DND-41 (cell line): ENCODE measurements around the gene PEX5L.

ENCODE experiments used
- CTCF ChIP-seq: IDR thresholded peaks from 2 replicates; pipeline ENCODE4 v1.5.1; 2012; ENCODE audit warnings: borderline replicate concordance, low read length, moderate library complexity, mild to moderate bottlenecking; ENCODE audit not compliant: poor library complexity, severe bottlenecking; ENCODE audit errors: extremely low read depth
- EZH2 ChIP-seq: IDR thresholded peaks from 3 replicates; pipeline ENCODE4 v1.6.1; 2012; ENCODE audit warnings: borderline replicate concordance, low read depth, mild to moderate bottlenecking, moderate library complexity, low read length, inconsistent platforms; ENCODE audit not compliant: severe bottlenecking

- no peak for TF ChIP-seq CTCF
- TF ChIP-seq EZH2 = no peak
Measured at GRCh38 chr3:180017846-180018245, 18.9 kb downstream of the PEX5L start.
